ENCODE results near the gene CUEDC2.

GRCh38 chr10:102460836-102461186 is 28.4 kb upstream of the CUEDC2 start:
- TF ChIP-seq POLR2A (IDR thresholded peaks at IDR 0.05) (no peak), CTCF (IDR thresholded peaks at IDR 0.05) (no peak)
